Transverse colon (tissue), 4 donors: Measurements from ENCODE around the gene ANGEL1. TPM values are rescaled to one million over a fixed set of nuclear protein-coding genes. Genes with fewer than 3 reads are reported as not detected.

Experiments used
- DNase-seq: peaks from one replicate; pipeline ENCODE4 v3.0.0-alpha.2; 2019
- H3K27ac ChIP-seq, 4 donors: fragments of 200-600 bp; sonication (generic); 2 replicates each; pipeline ENCODE4 v1.5.1; 2016 to 2018; ENCODE audit warnings: inconsistent platforms in 4 of 4
- H3K27me3 ChIP-seq: fragments of 200-600 bp; sonication (generic); 2 replicates; pipeline ENCODE4 v1.5.1; 2017; ENCODE audit warnings: inconsistent platforms
- H3K36me3 ChIP-seq, 4 donors: fragments of 200-600 bp; sonication (generic); 2 replicates each; pipeline ENCODE4 v1.5.1; 2017 to 2019; ENCODE audit warnings: inconsistent platforms in 4 of 4
- H3K4me1 ChIP-seq, 4 donors: fragments of 200-600 bp; sonication (generic); 2 replicates each; pipeline ENCODE4 v1.5.1; 2017 to 2020; ENCODE audit warnings: inconsistent platforms in 4 of 4
- H3K4me3 ChIP-seq, 4 donors: fragments of 200-600 bp; sonication (generic); 1 replicate in 1 of 4; 2 replicates in 3 of 4; pipeline versions ENCODE4 v1.5.1 to v1.6.1; 2017 to 2019; ENCODE audit warnings: inconsistent platforms in 4 of 4
- H3K9me3 ChIP-seq, 2 donors: fragments of 200-600 bp; sonication (generic); 2 replicates each; pipeline ENCODE4 v1.5.1; 2017 to 2019; ENCODE audit warnings: inconsistent platforms in 2 of 2
- EP300 ChIP-seq: sonication (generic); formaldehyde crosslinking; IDR thresholded peaks from one replicate; pipeline ENCODE4 v1.6.1; 2017; ENCODE audit warnings: antibody characterized with exemption, low read depth
- POLR2A ChIP-seq: fragments of 450-650 bp; IDR thresholded peaks from one replicate; pipeline ENCODE4 v1.6.1; 2016; ENCODE audit warnings: antibody characterized with exemption, mild to moderate bottlenecking, moderate library complexity
- POLR2AphosphoS5 ChIP-seq, 3 donors: sonication (generic); formaldehyde crosslinking; IDR thresholded peaks; one replicate each; pipeline ENCODE4 v1.6.1; 2016; ENCODE audit warnings: antibody characterized with exemption in 3 of 3
- WGBS, 2 donors: methylation state at CpG; one replicate each; pipeline ENCODE4 v1.1.5; 2018; ENCODE audit warnings: low coverage in 1 of 2; 5-methylcytosine and 5-hydroxymethylcytosine counted together
- in situ Hi-C, 4 donors: fragments of 200-750 bp; cut with MboI; loops; one replicate each; pipeline versions ENCODE4 v1.15.0 to v1.15.1; 2017; ENCODE audit warnings: low sequenced_read_pairs in 3 of 4, low pct_ligation_motif_present in 1 of 4, low pct_unique_long_range_greater_than_20kb in 1 of 4
- intact Hi-C: fragments of 100-400 bp; cut with DNase I; formaldehyde crosslinking; loops from one replicate; pipeline ENCODE4 v1.15.1; 2023; ENCODE audit warnings: low total_unique reads
- total RNA-seq, 4 donors: library from RNA; depleted of rRNA; stranded (reverse); fragments of >200 nt; gene quantifications; one replicate each; pipeline ENCODE4 v1.1.0, GENCODE V29; 2016
- TF ChIP-seq, protein P1 (sequence below), 5 experiments: fragments of 200-600 bp in 3 of 5; fragments of 450-650 bp in 2 of 5; sonication (generic) in 3 of 5; IDR thresholded peaks; 1 replicate in 2 of 5; 2 replicates in 3 of 5; pipeline ENCODE4 v1.5.1; 2016 to 2017; ENCODE audit warnings: antibody characterized with exemption in 5 of 5, inconsistent platforms in 3 of 5, mild to moderate bottlenecking in 2 of 5, moderate library complexity in 1 of 5

Gene ANGEL1
- total RNA-seq, 4 donors from 2014 or later, result 8.9 to 17.5 (median 10.0) TPM

- Histone ChIP-seq H3K27me3 (peaks cover 29% of the 10 kb centered on the region), H3K27ac (peak within 1 kb of the TSS; percentile 71 to 83 (median 78)), H3K9me3 (no peaks in the 10 kb centered on the region), H3K4me3 (peak within 1 kb of the TSS; percentile 50 to 89 (median 65)), H3K36me3 (no peaks in the 10 kb centered on the region), H3K4me1 (peaks cover 0 to 26% (median 18%) of the 10 kb centered on the region in 4 donors)
- peak; percentile 53 for DNase-seq
- intact Hi-C loops, result no loop called here
- TF ChIP-seq EP300 (no peak), POLR2AphosphoS5 (IDR thresholded peaks at IDR 0.05) (peak in 1 of 3 donors; percentile 18), POLR2A (no peak)
- TF ChIP-seq, protein P1, sequence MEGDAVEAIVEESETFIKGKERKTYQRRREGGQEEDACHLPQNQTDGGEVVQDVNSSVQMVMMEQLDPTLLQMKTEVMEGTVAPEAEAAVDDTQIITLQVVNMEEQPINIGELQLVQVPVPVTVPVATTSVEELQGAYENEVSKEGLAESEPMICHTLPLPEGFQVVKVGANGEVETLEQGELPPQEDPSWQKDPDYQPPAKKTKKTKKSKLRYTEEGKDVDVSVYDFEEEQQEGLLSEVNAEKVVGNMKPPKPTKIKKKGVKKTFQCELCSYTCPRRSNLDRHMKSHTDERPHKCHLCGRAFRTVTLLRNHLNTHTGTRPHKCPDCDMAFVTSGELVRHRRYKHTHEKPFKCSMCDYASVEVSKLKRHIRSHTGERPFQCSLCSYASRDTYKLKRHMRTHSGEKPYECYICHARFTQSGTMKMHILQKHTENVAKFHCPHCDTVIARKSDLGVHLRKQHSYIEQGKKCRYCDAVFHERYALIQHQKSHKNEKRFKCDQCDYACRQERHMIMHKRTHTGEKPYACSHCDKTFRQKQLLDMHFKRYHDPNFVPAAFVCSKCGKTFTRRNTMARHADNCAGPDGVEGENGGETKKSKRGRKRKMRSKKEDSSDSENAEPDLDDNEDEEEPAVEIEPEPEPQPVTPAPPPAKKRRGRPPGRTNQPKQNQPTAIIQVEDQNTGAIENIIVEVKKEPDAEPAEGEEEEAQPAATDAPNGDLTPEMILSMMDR (IDR thresholded peaks at IDR 0.05), result no peak
- 1% methylated on average over 43 of the region's 96 CpGs; no CpG with 5 or more reads in 1 of the 2 donors for WGBS, 2 donors
- in situ Hi-C loops, result no loop called here
These were observed 51.3 kb downstream of the ANGEL1 start, which contains the start of gene VASH1 for GRCh38 chr14:76761136-76761959. VASH1 (plus strand) TSS chr14:76761468; CDS start chr14:76762822, 1,354 bp downstream.

- Histone ChIP-seq H3K9me3 (no peaks in the 10 kb centered on the region), H3K4me3 (peak overlapping the region; percentile 50 to 89 (median 65)), H3K36me3 (no peaks in the 10 kb centered on the region), H3K27ac (peak overlapping the region in 3 of 4 donors; percentile 71 to 79 (median 76)), H3K27me3 (peaks cover 29% of the 10 kb centered on the region), H3K4me1 (peaks cover 0 to 26% (median 18%) of the 10 kb centered on the region in 4 donors)
- 48% methylated on average over 25 of the region's 26 CpGs; no CpG with 5 or more reads in 1 of the 2 donors for WGBS, 2 donors
- intact Hi-C loops (no loop called here), in situ Hi-C loops (no loop called here)
- DNase-seq, result no peak
- TF ChIP-seq EP300, result no peak
- TF ChIP-seq POLR2AphosphoS5 (IDR thresholded peaks at IDR 0.05), result no peak
- TF ChIP-seq, protein P1 (IDR thresholded peaks at IDR 0.05), result no peak
- TF ChIP-seq POLR2A, result no peak
These were observed 52.1 kb downstream of the ANGEL1 start for GRCh38 chr14:76760331-76761135.

- no peak for TF ChIP-seq EP300
- TF ChIP-seq POLR2A, result no peak
- TF ChIP-seq, protein P1 (IDR thresholded peaks at IDR 0.05), result no peak
- no peak for TF ChIP-seq POLR2AphosphoS5 (IDR thresholded peaks at IDR 0.05)
- no peak overlapping the region for H3K27ac ChIP-seq
- 67 to 75% methylated on average over 1 to 4 of the region's 4 CpGs for WGBS, 2 donors
- no peak overlapping the region for H3K4me3 ChIP-seq
- no peaks in the 10 kb centered on the region for H3K9me3 ChIP-seq
- in situ Hi-C loops (no loop called here), intact Hi-C loops (no loop called here)
- DNase-seq, result no peak
- peaks cover 0 to 22% (median 16%) of the 10 kb centered on the region in 4 donors for H3K4me1 ChIP-seq
- no peaks in the 10 kb centered on the region for H3K36me3 ChIP-seq
- peaks cover 29% of the 10 kb centered on the region for H3K27me3 ChIP-seq
These were observed 53.1 kb downstream of the ANGEL1 start for GRCh38 chr14:76759589-76759988.

DNA sequence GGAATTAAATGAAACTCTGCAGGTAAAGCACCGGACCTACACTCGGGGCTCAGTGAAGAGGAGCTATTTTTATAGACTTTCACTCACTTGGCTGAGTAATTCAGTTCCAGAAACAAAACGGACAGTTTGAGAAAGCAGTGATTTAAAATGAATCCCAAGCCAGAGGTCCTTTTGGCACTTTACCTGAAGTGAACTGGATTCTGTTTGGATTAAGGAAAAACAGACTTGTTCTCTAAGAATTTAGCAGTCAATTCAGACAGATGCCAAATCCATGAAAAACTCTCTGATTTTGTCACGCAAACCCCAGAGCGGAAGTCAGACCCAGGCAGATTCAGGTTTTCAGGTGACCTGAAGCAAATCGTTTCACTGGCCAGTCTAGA lies 56.3 kb downstream of the ANGEL1 start:
- H3K27me3 ChIP-seq, result peaks cover 13% of the 10 kb centered on the region
- no peaks in the 10 kb centered on the region for H3K36me3 ChIP-seq
- 66 to 92% methylated on average over 3 to 6 of the region's 6 CpGs for WGBS, 2 donors
- no peak for DNase-seq
- H3K4me1 ChIP-seq, result peaks cover 0 to 6% (median 5%) of the 10 kb centered on the region in 4 donors
- in situ Hi-C loops (no loop called here), intact Hi-C loops (no loop called here)
- no peak overlapping the region for H3K4me3 ChIP-seq
- TF ChIP-seq POLR2A (no peak), EP300 (no peak), POLR2AphosphoS5 (IDR thresholded peaks at IDR 0.05) (no peak)
- TF ChIP-seq, protein P1 (IDR thresholded peaks at IDR 0.05), result no peak
- no peak overlapping the region for H3K27ac ChIP-seq
- H3K9me3 ChIP-seq, result no peaks in the 10 kb centered on the region
